GM21786 (cell line): ENCODE results near the gene ARL8B.
A peak's percentile ranks its signal among the peaks of the same experiment; 100 is the strongest.
"Not testable (repeated sequence)": the region's sequence is repeated elsewhere in the genome, so short reads cannot be mapped to it uniquely, and the experiment has no call there.

Experiments
- ATAC-seq: cut with Tn5 transposase; IDR thresholded peaks from one replicate; pipeline ENCODE4 v1.9.1; 2021; ENCODE audit not compliant: unreplicated experiment

Gene ARL8B

DNA sequence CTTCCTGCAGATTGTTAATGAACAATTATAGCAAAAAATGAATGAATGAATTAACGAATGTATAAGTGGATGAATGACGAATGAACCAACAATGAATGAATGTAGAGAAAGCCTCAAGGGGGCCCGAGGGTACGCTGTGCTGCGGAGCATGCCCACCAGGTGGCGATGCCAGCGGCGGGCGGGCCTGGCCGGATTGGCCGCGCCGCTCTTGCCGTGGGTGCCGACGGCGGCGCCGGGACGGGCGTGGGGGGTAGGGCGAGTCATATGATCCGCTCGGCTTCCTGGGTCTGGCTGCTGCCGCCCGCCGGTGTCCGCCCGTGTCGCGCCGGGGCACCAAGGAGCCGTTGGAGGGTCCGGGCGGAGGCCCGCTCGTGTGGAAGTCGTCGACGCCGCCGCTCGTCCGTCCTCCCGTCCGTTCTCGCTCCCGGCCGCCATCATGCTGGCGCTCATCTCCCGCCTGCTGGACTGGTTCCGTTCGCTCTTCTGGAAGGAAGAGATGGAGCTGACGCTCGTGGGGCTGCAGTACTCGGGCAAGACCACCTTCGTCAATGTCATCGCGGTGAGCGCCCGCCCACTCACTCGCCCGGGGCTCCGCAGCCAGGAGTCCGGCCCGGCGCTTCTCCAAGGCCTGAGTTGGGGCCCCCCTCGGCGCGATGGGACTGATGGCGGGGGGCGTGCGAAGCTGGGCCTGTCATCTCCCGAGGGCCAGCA lies at the start of gene ARL8B:
TSS of gene ARL8B (plus strand) at position 263 of the 711 bp plus-strand sequence. CDS start at position 437, 174 bp downstream.
- ATAC-seq, result peak; percentile 92

GRCh38 chr3:5073374-5074085 lies 48.6 kb upstream of the ARL8B start:
- ATAC-seq, result no peak

DNA sequence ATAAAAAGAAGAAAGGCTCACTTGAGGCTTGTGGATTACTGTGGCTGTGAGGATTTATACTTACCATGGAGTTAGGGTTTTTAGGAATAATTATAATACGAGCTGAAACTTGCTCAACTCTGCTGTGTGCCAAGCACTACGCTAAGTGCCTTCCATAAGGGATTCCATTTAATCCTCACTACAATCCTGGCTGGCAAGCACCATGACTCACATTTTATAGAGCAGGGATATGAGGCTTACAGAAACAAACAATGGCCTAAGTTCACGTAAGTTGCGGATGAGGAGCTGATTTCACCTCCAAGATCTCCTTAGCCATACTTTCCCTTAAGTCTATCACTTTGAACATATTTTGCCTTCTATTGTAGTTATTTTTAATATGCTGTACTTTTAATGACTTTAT lies 43.9 kb upstream of the ARL8B start:
- ATAC-seq, result no peak

DNA sequence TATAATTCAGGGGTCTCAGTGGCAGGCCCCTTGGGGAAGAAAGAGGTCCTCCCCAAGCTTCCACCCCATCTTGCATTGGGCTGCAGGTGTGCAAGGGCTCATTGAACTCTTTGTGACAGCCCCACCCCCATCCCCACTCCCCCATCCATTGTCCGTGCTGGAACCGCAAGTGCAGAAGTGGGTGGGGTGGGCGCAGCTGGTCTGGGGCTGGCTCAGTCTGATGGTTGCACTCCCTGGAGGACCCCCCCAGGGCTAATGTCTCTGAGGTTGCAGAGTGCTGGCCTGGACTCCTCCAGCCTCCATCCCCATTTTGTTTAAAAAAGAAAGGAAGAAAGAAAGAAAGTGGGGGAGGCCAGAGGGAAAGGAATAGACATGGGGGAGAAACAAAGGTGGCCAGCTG lies 42.3 kb upstream of the ARL8B start:
- no peak for ATAC-seq

DNA sequence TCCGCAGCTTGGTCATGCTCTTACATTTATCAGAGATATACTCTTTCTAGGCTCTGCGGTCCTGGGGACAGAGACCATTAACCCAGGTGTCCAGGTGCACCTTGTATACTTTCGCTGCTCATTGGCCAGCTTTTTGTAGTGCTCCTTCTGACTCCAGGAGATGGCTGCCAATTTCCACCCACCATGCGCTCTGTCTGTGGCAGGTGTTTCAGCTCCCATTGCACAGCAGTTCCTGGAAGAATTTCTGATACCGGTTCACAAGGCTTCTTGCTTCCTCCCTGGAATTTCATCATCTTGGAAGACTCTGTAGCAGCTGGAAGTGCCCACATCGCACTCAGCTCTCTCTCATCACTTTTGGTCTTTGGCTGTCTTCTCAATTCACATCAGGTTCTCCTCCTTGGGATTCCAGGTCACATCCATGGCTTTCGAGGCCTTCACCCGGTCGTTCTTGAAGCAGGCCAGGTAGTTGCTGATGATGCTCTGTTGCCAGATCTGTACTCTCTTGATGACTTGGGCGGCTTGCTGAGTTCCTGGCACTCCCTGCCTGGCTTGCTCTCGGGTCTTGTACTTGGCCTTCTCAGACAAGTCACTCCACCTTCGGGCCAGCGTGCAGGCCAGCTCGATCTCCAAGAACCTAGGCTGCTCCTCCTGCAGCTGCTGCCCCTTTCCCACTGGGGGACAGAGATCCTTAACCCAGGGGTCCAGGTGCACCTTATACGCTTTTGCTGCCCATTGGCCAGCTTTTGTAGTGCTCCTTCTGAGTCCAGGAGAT lies 41.1 kb upstream of the ARL8B start:
- no peak for ATAC-seq

DNA sequence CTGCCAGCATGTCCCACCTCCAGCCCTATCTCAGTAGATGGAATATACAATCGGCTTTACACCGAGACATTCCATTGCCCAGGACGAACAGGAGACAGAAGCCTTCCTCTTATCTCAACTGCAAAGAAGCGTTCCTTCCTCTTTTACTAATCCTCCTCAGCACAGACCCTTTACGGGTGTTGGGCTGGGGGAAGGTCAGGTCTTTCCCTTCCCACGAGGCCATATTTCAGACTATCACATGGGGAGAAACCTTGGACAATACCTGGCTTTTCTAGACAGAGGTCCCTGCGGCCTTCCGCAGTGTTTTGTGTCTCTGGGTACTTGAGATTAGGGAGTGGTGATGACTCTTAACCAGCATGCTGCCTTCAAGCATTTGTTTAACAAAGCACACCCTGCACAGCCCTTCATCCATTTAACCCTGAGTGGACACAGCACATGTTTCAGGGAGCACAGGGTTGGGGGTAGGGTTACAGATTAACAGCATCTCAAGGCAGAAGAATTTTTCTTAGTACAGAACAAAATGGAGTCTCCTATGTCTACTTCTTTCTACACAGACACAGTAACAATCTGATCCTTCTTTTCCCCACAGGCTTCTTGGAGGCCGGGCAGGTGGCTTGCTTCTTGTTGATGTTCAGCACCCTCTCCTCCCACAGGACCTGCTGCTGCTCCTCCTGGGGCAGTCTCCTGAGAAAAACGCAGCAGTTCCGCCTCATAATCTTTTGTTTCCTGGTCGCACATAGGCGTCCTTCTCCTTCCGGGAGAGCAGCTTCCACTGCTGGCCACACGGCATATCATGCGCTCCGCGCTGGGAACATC lies 39.9 kb upstream of the ARL8B start:
- not testable (repeated sequence) for ATAC-seq

- ATAC-seq, result no peak
These were observed 39.3 kb upstream of the ARL8B start for GRCh38 chr3:5082789-5083115.

DNA sequence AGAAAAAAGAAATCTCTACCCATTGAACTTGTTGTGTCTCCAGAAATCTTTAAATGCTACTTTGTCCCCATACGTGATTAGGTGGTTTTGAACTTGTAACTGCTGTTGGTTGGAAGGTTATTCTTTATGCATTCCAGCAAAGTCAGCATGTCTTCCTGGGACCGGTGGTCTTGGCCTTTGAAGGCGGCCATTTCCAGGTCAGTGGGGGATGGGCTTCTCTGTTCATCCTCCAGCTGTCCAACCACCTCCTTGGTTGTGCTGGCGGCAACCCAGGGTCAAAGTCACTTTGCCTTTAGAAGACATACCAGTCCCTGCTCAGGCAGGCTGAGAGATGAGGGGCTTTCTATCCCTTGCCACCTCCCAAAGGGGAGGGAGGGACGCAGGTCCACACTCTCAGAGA lies 37.9 kb upstream of the ARL8B start:
- no peak for ATAC-seq

DNA sequence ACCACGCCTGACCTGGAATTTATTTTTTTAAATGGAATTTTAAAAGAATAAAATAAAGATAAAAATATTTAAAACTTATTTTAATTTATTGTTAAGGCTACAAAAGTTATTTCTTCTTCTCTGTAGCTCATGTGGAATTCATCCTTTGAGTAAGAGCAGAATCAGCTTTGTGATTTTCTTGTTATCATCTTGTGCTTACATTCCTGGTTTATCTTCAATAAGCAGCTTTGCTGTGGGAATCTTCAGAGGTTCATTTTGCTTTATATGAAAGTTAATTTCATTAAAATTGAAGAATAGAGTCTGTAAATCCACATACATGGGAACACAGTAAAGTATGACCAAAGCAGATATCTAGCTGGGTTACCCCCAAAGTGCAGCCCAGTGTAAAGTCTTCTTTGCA lies 35.4 kb upstream of the ARL8B start:
- no peak for ATAC-seq

DNA sequence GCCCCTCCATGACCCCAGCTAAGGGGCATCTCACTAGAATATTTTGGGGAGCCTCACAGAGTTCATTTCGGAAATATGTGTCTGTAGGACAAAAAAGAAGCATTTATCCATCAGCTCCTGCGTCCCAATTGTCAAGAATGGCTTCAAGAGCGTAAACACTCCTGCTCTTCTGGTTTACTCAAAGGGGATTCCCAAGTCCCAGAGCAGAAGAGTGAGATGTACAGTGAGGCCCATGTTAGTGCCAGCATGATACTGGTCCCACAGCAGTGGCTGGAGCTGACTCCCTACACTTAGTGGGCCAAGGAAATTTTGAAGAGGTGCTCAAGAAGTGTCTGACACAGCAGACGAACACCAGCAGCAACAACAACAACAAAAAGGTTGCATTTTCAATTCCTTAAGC lies 34.9 kb upstream of the ARL8B start:
- ATAC-seq, result no peak

- ATAC-seq, result no peak
These were observed 31.9 kb upstream of the ARL8B start for GRCh38 chr3:5090197-5090596.

- no peak for ATAC-seq
These were observed 30.1 kb upstream of the ARL8B start for GRCh38 chr3:5092018-5092417.

DNA sequence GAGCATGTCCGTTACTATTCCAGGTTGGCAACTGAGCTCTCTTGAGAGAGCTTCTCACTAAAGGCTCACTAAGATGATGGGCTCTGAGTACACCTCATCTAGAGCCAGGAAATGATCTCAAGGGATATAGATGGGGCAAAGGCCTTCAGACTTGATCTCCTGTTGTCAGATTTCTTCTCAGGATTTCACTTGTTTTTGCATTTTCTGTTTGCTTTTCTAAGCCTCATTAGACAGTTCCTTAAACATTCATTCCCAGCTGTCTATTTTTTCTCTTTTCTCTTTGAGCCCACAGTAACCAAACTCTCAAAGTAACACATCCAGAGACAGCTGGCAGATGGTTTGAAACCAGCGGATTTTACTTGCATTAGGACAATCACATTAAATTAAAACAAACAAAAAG lies 28.4 kb upstream of the ARL8B start:
- no peak for ATAC-seq

DNA sequence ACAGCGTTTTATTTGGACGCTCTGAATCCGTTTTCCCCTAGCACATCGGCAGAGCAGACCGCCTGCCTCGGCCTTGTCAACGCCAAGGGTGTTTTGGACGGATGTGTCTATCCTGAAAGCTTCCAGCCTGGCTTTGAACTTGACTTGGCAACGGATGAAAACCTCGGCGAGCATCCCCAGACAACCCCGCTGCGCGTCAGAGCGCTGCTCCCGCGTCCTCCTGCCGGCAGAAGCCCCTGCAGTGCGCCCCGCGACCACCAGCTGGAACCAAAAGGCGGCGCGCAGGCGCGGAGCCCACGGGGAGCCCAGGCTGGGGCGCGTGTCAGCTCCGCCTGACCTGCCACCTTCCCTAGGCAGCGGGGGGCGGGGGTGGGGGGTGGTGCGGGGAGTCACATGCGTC lies 26.2 kb upstream of the ARL8B start:
- no peak for ATAC-seq

DNA sequence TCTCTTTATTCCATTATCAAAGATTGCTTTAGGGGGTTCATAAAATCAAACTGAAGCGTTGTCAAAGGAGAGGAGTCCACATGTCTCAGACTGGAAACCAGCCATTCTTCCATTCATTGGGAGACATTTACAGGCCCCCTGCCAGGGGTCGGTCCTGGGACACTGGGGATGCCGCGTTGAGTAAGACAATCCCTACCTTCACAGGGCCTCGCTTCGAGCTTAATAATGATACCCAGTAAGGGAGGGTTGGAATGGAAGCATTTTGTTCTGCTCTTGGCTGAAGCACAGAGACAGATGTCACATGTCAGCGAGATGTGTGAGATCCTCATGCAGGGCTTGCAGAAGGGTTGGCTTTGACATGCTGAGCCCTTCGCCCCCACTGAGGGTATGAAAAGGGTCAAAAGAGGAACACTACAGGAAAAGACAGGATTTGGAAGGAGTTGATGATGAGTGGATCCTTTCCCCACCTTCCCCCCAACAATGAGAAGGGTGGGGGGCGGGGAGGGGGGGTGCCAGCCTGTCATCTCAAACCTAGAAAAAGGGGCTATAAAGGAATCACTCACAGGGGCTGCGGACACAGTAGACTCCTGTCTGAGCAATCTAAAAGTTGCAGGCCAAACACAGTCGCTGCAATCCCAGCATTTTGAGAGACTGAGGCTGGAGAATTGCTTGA lies 25.6 kb upstream of the ARL8B start:
- ATAC-seq, result no peak

DNA sequence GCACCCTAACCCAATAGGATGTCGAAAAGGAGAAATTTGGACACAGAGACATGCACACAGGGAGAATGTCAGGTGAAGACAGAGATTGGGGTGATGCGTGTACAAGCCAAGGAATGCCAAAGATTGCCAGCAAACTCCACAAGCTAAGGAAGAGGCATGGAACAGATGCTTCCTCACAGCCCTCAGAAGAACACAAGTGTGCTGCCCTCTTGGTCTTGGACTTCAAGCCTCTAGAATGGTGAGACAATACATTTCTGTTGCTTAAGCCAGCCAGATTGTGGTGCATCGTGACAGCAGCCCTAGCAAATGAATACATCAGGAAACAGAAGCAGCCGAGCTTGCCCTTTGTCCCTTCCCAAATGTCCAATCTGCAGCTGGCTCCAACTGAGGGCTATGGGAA lies 23.7 kb upstream of the ARL8B start:
- ATAC-seq, result no peak

- ATAC-seq, result no peak
These were observed 19.6 kb upstream of the ARL8B start for GRCh38 chr3:5102532-5102931.

DNA sequence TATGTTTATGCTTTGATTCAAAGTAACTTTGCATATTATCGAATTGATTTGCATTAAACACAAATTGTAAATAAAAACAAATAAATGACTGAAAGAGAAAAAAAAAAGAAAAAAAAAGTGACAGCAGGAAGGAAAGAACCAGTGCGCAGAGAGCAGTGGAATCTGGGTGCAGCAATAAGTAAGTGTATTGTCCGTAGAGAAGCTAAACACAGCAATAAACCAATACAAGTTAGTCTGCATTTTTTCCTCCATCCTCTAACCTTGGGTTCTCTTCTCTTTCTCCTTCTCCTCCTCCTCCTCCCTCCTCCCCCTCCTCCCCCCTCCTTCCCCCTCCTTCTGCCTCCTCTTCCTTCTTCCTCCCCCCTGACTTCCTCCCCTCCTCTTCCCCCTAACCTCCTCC lies 18.3 kb upstream of the ARL8B start:
- no peak for ATAC-seq

DNA sequence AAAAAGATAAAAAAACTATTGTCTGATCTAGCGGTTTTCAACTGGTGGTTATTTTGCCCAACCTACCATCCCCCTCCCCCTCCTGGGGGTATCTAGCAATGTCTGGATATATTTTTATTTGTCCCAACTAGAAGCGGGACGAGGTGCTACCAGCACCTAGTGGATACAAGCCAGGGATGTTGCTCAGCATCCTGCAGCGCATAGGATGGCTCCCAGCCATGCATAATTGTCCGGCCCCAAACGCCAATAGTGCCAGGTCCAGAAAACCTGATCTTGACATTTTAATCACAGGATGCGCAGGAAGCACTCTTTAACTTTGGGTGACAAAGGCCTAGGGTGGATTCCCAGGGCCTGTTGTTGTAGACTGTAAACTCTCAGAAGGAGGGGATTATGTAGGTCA lies 17.0 kb upstream of the ARL8B start:
- ATAC-seq, result no peak

DNA sequence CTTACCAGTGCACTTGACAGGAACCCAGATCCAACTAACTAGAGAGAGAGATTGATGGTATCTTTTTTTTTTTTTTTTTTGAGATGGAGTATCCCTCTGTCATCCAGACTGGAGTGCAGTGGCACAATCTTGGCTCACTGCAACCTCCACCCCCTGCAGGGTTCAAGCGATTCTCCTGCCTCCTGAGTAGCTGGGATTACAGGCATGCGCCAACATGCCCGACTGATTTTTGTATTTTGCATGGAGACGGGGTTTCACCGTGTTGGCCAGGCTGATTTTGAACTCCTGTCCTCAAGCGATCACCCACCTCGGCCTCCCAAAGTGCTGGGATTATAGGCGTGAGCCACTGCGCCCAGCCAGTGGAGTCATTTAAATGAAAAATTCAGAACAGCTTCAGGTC lies 15.7 kb upstream of the ARL8B start:
- ATAC-seq, result not testable (repeated sequence)

DNA sequence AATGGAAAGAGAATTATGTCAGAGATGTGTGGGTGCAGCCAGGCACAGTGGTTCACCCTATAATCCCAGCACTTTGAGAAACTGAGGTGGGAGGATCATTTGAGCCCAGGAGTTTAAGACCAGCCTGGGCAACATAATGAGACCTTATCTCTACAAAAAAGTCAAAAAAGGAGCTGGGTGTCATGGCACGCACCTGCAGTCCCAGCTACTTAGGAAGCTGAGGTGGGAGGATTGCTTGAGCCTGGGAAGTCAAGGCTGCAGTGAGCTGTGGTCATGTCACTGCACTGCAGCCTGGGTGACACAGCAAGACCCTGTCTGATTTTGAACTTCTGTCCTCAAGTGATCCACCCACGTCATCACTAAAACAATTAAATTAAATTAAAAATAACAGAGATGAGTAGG lies 15.2 kb upstream of the ARL8B start:
- not testable (repeated sequence) for ATAC-seq
